SH-SY5Y (cell line): Measurements from ENCODE around the gene BANF2.

Experiments
- GATA2 ChIP-seq: IDR thresholded peaks from 2 replicates; pipeline ENCODE4 v1.6.1; 2011; ENCODE audit warnings: mild to moderate bottlenecking, low read depth, low read length
- GATA3 ChIP-seq: IDR thresholded peaks from 2 replicates; pipeline ENCODE4 v1.6.1; 2011; ENCODE audit warnings: low read depth, mild to moderate bottlenecking, low read length, moderate library complexity

DNA sequence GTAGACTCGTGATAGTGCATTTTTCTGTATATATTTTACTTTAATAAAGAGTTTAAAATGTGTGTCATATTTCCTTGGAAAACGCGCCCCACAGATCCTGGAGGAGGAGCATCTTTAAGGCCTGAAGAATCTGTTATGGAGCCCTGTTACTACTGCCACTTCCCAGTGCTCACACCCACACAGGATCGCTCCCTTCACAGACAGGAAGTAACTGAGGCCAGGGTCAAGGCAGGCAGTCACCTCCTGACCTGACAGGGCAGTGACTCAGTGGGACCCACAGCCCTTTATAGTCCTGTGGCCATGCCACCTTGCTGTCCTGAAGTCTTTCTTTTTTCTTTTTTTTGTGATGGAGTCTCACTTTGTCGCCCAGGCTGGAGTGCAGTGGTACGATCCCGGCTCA lies 26.7 kb upstream of the BANF2 start:
- TF ChIP-seq GATA3 (no peak), GATA2 (no peak)
